ENCODE measurements around the gene FCGR2B. TPM values are rescaled to one million over a fixed set of nuclear protein-coding genes. Genes with fewer than 3 reads are reported as not detected.
"Not testable (repeated sequence)": the region's sequence is repeated elsewhere in the genome, so short reads cannot be mapped to it uniquely, and the experiment has no call there.

FCGR2B gene
- total and polyA plus RNA-seq, 2 donors (not counting 3 experiments of a cell fraction or from before 2014, with no cell fraction given), result not detected

DNA sequence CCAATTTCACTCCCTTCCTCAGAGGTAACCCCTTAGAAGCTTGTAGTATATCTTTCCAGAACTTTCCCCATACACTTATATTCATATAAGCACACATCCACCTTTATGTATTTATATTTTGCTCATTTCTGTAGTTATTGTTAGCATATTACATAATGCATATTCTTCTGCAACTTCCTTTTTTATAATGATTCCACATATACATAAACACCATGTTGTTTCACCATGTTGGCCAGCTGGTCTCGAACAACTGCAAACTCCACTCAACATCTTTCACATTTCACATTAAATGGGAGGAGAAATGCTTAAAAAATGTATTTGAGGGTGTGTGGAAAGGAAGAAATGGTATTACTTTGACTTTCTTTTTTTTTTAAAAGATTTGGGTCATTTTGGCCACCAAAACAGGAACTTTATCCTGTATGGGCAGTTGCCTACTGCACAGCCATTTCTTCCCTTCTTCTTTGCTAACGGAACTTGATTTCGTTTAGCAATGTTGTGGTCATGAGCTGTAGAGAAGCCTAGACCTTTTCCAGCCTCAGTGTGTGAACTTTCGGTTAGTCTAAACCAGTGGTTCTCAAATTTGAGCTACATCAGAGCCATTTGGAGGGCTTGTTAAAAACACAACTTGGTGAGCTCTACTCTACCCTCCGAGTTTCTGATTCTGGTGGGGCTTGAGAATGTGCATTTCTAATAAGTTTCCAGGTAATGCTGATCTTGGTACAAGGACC lies 19.3 kb upstream of the FCGR2B start:
- H3K27ac ChIP-seq (ENCODE audit: insufficient read depth, low read depth, low read length); BruUV-seq (replicated peaks); FAIRE-seq; H2AFZ ChIP-seq (ENCODE audit: low read depth, low read length); H3K9ac ChIP-seq (replicated peaks; ENCODE audit: extremely low read depth, insufficient read depth, low read length); H3K4me2 ChIP-seq (ENCODE audit: insufficient read depth, low read length); H3K27me3 ChIP-seq (ENCODE audit: control insufficient read depth in 2 of 2, insufficient read depth in 2 of 2, low read length in 2 of 2); intact Hi-C loops (cut with micrococcal nuclease); POLR2A ChIA-PET; H3K79me2 ChIP-seq (ENCODE audit: control insufficient read depth, insufficient read depth, low read length); CTCF ChIA-PET; H3K9me3 ChIP-seq (replicated peaks; ENCODE audit: control insufficient read depth, insufficient read depth, low read length); DNase-seq (ENCODE audit: low read depth, low spot score); H3K9me1 ChIP-seq (replicated peaks; ENCODE audit: control insufficient read depth, extremely low read depth, insufficient read depth, low read length); H3K4me3 ChIP-seq (replicated peaks in 1 of 3; ENCODE audit: insufficient read depth in 1 of 3, low read depth in 1 of 3, low read length in 3 of 3); H4K20me1 ChIP-seq (replicated peaks; ENCODE audit: control insufficient read depth, extremely low read depth, insufficient read depth, low read length); H3K4me1 ChIP-seq (ENCODE audit: control insufficient read depth, extremely low read depth, insufficient read depth, low read length); H3K36me3 ChIP-seq (ENCODE audit: control insufficient read depth in 2 of 2, extremely low read depth in 1 of 2, insufficient read depth in 2 of 2, low read length in 2 of 2); dilution Hi-C loops (cut with MboI; ENCODE audit: extremely low pct_ligation_motif_present, low sequenced_read_pairs): not testable (repeated sequence)

DNA sequence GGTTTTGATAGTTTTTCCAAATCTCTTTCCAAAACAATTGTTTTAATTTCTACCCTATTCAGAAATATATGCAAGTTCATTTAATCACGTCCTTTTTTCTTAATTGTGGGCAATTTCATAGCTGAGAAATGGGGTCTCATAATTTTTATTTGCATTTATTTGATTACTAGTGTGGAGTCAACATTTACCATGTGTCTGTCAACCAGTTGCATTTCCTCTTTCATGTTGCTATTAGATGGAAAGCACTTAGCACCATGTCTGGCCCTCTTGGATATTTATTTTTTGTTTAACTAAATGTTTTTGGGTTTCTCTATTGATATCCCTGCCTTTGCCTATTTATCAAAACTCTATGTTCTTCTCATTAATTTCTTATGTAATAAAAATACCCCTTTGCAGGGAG lies 18.1 kb upstream of the FCGR2B start:
- H3K27ac ChIP-seq (ENCODE audit: insufficient read depth, low read depth, low read length); H3K4me3 ChIP-seq (replicated peaks in 1 of 3; ENCODE audit: insufficient read depth in 1 of 3, low read depth in 1 of 3, low read length in 3 of 3); H3K9me1 ChIP-seq (replicated peaks; ENCODE audit: control insufficient read depth, extremely low read depth, insufficient read depth, low read length); H3K9me3 ChIP-seq (replicated peaks; ENCODE audit: control insufficient read depth, insufficient read depth, low read length); H3K4me1 ChIP-seq (ENCODE audit: control insufficient read depth, extremely low read depth, insufficient read depth, low read length); intact Hi-C loops (cut with micrococcal nuclease); H3K4me2 ChIP-seq (ENCODE audit: insufficient read depth, low read length); DNase-seq (ENCODE audit: low read depth, low spot score); dilution Hi-C loops (cut with MboI; ENCODE audit: extremely low pct_ligation_motif_present, low sequenced_read_pairs); FAIRE-seq; POLR2A ChIA-PET; H3K27me3 ChIP-seq (ENCODE audit: control insufficient read depth in 2 of 2, insufficient read depth in 2 of 2, low read length in 2 of 2); H4K20me1 ChIP-seq (replicated peaks; ENCODE audit: control insufficient read depth, extremely low read depth, insufficient read depth, low read length); H3K36me3 ChIP-seq (ENCODE audit: control insufficient read depth in 2 of 2, extremely low read depth in 1 of 2, insufficient read depth in 2 of 2, low read length in 2 of 2); H3K79me2 ChIP-seq (ENCODE audit: control insufficient read depth, insufficient read depth, low read length); H2AFZ ChIP-seq (ENCODE audit: low read depth, low read length); H3K9ac ChIP-seq (replicated peaks; ENCODE audit: extremely low read depth, insufficient read depth, low read length); BruUV-seq (replicated peaks): not testable (repeated sequence)
- CTCF ChIA-PET, result interaction anchor here (1.1 to 1.4 kb wide), 2 partner anchors 89 to 97 kb away, joined by 3 to 6 read pairs; no protein-coding TSS in a partner anchor

Measured in endothelial cell of umbilical vein (primary cell).